ENCODE measurements around the gene GPR45. TPM values are rescaled to one million over a fixed set of nuclear protein-coding genes. Genes with fewer than 3 reads are reported as not detected.

GPR45 gene
- polyA plus RNA-seq, 1 of the 3 experiments (the other 2 are of a cell fraction) = not detected

GRCh38 chr2:105255979-105256378 is 14.4 kb downstream of the GPR45 start:
- no peak overlapping the region for H3K4me3 ChIP-seq (ENCODE audit: low read depth in 2 of 2, low read length in 1 of 2)
- H4K20me1 ChIP-seq (ENCODE audit: insufficient read depth) = no peaks in the 10 kb centered on the region
- H3K4me2 ChIP-seq = no peak overlapping the region
- 63% methylated on average over 2 of the region's 2 CpGs for WGBS (ENCODE audit: low lambda C conversion rate)
- H3K9ac ChIP-seq = no peak overlapping the region
- H3K79me2 ChIP-seq (ENCODE audit: insufficient read depth) = no peaks in the 10 kb centered on the region
- H3K4me1 ChIP-seq (ENCODE audit: control insufficient read depth in 1 of 2, insufficient read depth in 2 of 2, low read depth in 1 of 2, low read length in 1 of 2) = peaks cover 3 to 6% of the 10 kb centered on the region in 2 experiments; a peak in 1 of 4 replicates
- POLR2A ChIA-PET = no interaction called here
- CTCF ChIA-PET = interaction anchor here (1.0 to 2.0 kb wide), 3 partner anchors 13 to 142 kb away, joined by 3 to 5 read pairs (median 4); no protein-coding TSS in a partner anchor
- DNase-seq = no peak
- no peaks in the 10 kb centered on the region for H3K36me3 ChIP-seq (replicated peaks in 1 of 2; ENCODE audit: control insufficient read depth in 1 of 2, insufficient read depth in 2 of 2, low read length in 1 of 2)
- no peaks in the 10 kb centered on the region for H3K9me2 ChIP-seq
- H3K9me3 ChIP-seq = no peaks in the 10 kb centered on the region
- H3K27me3 ChIP-seq (ENCODE audit: insufficient read depth) = no peaks in the 10 kb centered on the region
- H2AFZ ChIP-seq (ENCODE audit: low read depth) = no peak overlapping the region
- H3K27ac ChIP-seq (ENCODE audit: low read depth in 2 of 2, low read length in 1 of 2) = no peak overlapping the region
- no peak for TF ChIP-seq IRF3 (IDR thresholded peaks at IDR 0.05; ENCODE audit: low read depth, low read length)
- H3F3A ChIP-seq (replicated peaks; ENCODE audit: insufficient read depth) = no peaks in the 10 kb centered on the region

GRCh38 chr2:105256431-105257047 is 15.0 kb downstream of the GPR45 start:
- ChIA-PET POLR2A (no interaction called here), CTCF (interaction anchor here (1.0 to 2.0 kb wide), 2 partner anchors 16 to 142 kb away, joined by 4 to 5 read pairs; no protein-coding TSS in a partner anchor)
- Histone ChIP-seq H3K4me3 (ENCODE audit: low read depth in 2 of 2, low read length in 1 of 2) (no peak overlapping the region), H3K4me1 (ENCODE audit: control insufficient read depth in 1 of 2, insufficient read depth in 2 of 2, low read depth in 1 of 2, low read length in 1 of 2) (peaks cover 3 to 7% of the 10 kb centered on the region in 2 experiments; a peak in 2 of 4 replicates), H4K20me1 (ENCODE audit: insufficient read depth) (no peaks in the 10 kb centered on the region), H3K27ac (ENCODE audit: low read depth in 2 of 2, low read length in 1 of 2) (no peak overlapping the region), H3F3A (replicated peaks; ENCODE audit: insufficient read depth) (peaks cover 3% of the 10 kb centered on the region), H3K9ac (no peak overlapping the region), H3K27me3 (ENCODE audit: insufficient read depth) (no peaks in the 10 kb centered on the region), H3K79me2 (ENCODE audit: insufficient read depth) (no peaks in the 10 kb centered on the region), H3K9me2 (no peaks in the 10 kb centered on the region), H2AFZ (ENCODE audit: low read depth) (no peak overlapping the region), H3K9me3 (no peaks in the 10 kb centered on the region), H3K4me2 (no peak overlapping the region), H3K36me3 (replicated peaks in 1 of 2; ENCODE audit: control insufficient read depth in 1 of 2, insufficient read depth in 2 of 2, low read length in 1 of 2) (no peaks in the 10 kb centered on the region)
- no peak for DNase-seq
- WGBS (ENCODE audit: low lambda C conversion rate) = 71% methylated on average over 11 of the region's 11 CpGs
- TF ChIP-seq TEAD4 (IDR thresholded peaks at IDR 0.05; ENCODE audit: borderline replicate concordance, insufficient read depth) = no peak
- no peak for TF ChIP-seq CHD2 (IDR thresholded peaks at IDR 0.05; ENCODE audit: low read length, partially characterized antibody)
- no peak for TF ChIP-seq FOXM1 (IDR thresholded peaks at IDR 0.05; ENCODE audit: low read depth)
- no peak for TF ChIP-seq IRF3 (IDR thresholded peaks at IDR 0.05; ENCODE audit: low read depth, low read length)
- no peak for TF ChIP-seq FOXJ3 (CRISPR knock-in tag; IDR thresholded peaks at IDR 0.05)
- no peak for TF ChIP-seq RCOR1 (IDR thresholded peaks at IDR 0.05; ENCODE audit: low read length)
- no peak for TF ChIP-seq EP300 (IDR thresholded peaks at IDR 0.05; ENCODE audit: borderline replicate concordance in 1 of 2, low read depth in 1 of 2, low read length in 1 of 2)
- no peak for TF ChIP-seq GATA2 (CRISPR knock-in tag; IDR thresholded peaks at IDR 0.05)
- no peak for TF ChIP-seq CTCF (IDR thresholded peaks at IDR 0.05)

Measured in SK-N-SH (cell line).